NCI-H748 (cell line): Measurements from ENCODE around the gene NIT1.

ENCODE experiments used
- DNase-seq: peaks from one replicate; lab custom pipeline; 2025; ENCODE audit not compliant: unreplicated experiment; lab: John Stamatoyannopoulos, UW

Gene NIT1

GRCh38 chr1:161145832-161146231 is 27.9 kb downstream of the NIT1 start:
- no peak for DNase-seq

GRCh38 chr1:161153176-161153575 is 35.3 kb downstream of the NIT1 start:
- DNase-seq = no peak

- DNase-seq = peak; percentile 93
Measured at GRCh38 chr1:161153682-161154337, 35.9 kb downstream of the NIT1 start, which contains the start of gene UFC1. TSS of gene UFC1 (plus strand) at chr1:161153978. CDS start at chr1:161153998, 20 bp downstream.

- no peak for DNase-seq
Measured at GRCh38 chr1:161157867-161158266, 40.0 kb downstream of the NIT1 start.

GRCh38 chr1:161158316-161159010 is 40.6 kb downstream of the NIT1 start:
- peak; percentile 31 for DNase-seq

- DNase-seq = peak; percentile 94
Measured at GRCh38 chr1:161159087-161159912, 41.4 kb downstream of the NIT1 start, which contains the start of gene USP21. TSS of gene USP21 (plus strand) at chr1:161159500. CDS start at chr1:161160641, 1,141 bp downstream.

GRCh38 chr1:161159913-161160243 is 42.0 kb downstream of the NIT1 start:
- DNase-seq = no peak

GRCh38 chr1:161160671-161161145 is 42.8 kb downstream of the NIT1 start:
- no peak for DNase-seq

- DNase-seq = no peak
Measured at GRCh38 chr1:161161652-161162051, 43.7 kb downstream of the NIT1 start.

- no peak for DNase-seq
Measured at GRCh38 chr1:161162052-161162451, 44.1 kb downstream of the NIT1 start.

- no peak for DNase-seq
Measured at GRCh38 chr1:161162806-161163205, 44.9 kb downstream of the NIT1 start.

- no peak for DNase-seq
Measured at GRCh38 chr1:161163793-161164192, 45.9 kb downstream of the NIT1 start.

- DNase-seq = no peak
Measured at GRCh38 chr1:161164901-161165610, 47.2 kb downstream of the NIT1 start.

- DNase-seq = peak; percentile 99
Measured at GRCh38 chr1:161165742-161166668, 48.1 kb downstream of the NIT1 start, which contains the start of gene PPOX. TSS of gene PPOX (plus strand) at chr1:161166426. CDS start at chr1:161166848, 422 bp downstream.

GRCh38 chr1:161166669-161167548 is 49.0 kb downstream of the NIT1 start:
- peak; percentile 56 for DNase-seq

- DNase-seq = no peak
Measured at GRCh38 chr1:161168906-161169305, 51.0 kb downstream of the NIT1 start.
